Osteocyte (in vitro differentiated cells): Measurements from ENCODE around the gene SLX4IP. TPM values are rescaled to one million over a fixed set of nuclear protein-coding genes. Genes with fewer than 3 reads are reported as not detected.

Source experiments
- DNase-seq: peaks from one replicate; pipeline ENCODE4 v3.0.0; 2021; ENCODE audit warnings: mixed read lengths; ENCODE audit not compliant: unreplicated experiment; ENCODE audit errors: extremely low spot score
- H3K27ac Mint-ChIP-seq: one replicate; pipeline ENCODE4 v1.8.0; 2021; ENCODE audit warnings: mild to moderate bottlenecking, mixed read lengths; ENCODE audit not compliant: unreplicated experiment
- H3K27me3 Mint-ChIP-seq: one replicate; pipeline ENCODE4 v1.8.0; 2021; ENCODE audit warnings: mixed read lengths; ENCODE audit not compliant: unreplicated experiment
- H3K36me3 Mint-ChIP-seq: one replicate; pipeline ENCODE4 v1.8.0; 2021; ENCODE audit warnings: mixed read lengths; ENCODE audit not compliant: unreplicated experiment
- H3K4me1 Mint-ChIP-seq: one replicate; pipeline ENCODE4 v1.8.0; 2021; ENCODE audit warnings: mixed read lengths; ENCODE audit not compliant: unreplicated experiment
- H3K4me3 Mint-ChIP-seq: one replicate; pipeline ENCODE4 v1.8.0; 2021; ENCODE audit warnings: mild to moderate bottlenecking, moderate library complexity, mixed read lengths; ENCODE audit not compliant: unreplicated experiment
- H3K9me3 Mint-ChIP-seq: one replicate; pipeline ENCODE4 v1.8.0; 2021; ENCODE audit warnings: mixed read lengths; ENCODE audit not compliant: unreplicated experiment
- CTCF ChIP-seq: fragments of 200-600 bp; sonication (generic); IDR thresholded peaks from 2 replicates; pipeline ENCODE4 v1.5.0; 2021; ENCODE audit warnings: antibody characterized with exemption, mild to moderate bottlenecking, moderate library complexity
- microRNA-seq: library from miRNA; unstranded; fragments of <30 nt; microRNA quantifications from one replicate; pipeline ENCODE4 v1.1.0, GENCODE V29; 2020; ENCODE audit not compliant: unreplicated experiment
- total RNA-seq: library from RNA; stranded (reverse); gene quantifications from 2 replicates; pipeline ENCODE4 v1.2.1, GENCODE V29; 2021

The SLX4IP gene
- total RNA-seq, 1 donor from 2014 or later, result 5.4 TPM

- peaks cover 3% of the 10 kb centered on the region for H3K9me3 Mint-ChIP-seq
- H3K4me1 Mint-ChIP-seq, result peaks cover 30% of the 10 kb centered on the region
- peak overlapping the region; percentile 78 for H3K4me3 Mint-ChIP-seq
- no peaks in the 10 kb centered on the region for H3K27me3 Mint-ChIP-seq
- DNase-seq, result peak; percentile 46
- peaks cover 22% of the 10 kb centered on the region for H3K36me3 Mint-ChIP-seq
- TF ChIP-seq CTCF, result no peak
- H3K27ac Mint-ChIP-seq, result peak overlapping the region; percentile 84
These were observed 240.3 kb downstream of the SLX4IP start for GRCh38 chr20:10675450-10675848.

GRCh38 chr20:10676518-10676917 is 241.4 kb downstream of the SLX4IP start:
- DNase-seq, result no peak
- Mint-ChIP-seq H3K9me3 (peaks cover 3% of the 10 kb centered on the region), H3K27ac (no peak overlapping the region), H3K4me3 (no peak overlapping the region), H3K36me3 (peaks cover 12% of the 10 kb centered on the region), H3K27me3 (no peaks in the 10 kb centered on the region), H3K4me1 (peaks cover 31% of the 10 kb centered on the region)
- no peak for TF ChIP-seq CTCF

Small RNAs within 50 kb of the gene (microRNA-seq; reads per million reads assigned to microRNA genes)
- not detected for gene MIR6870

Other genes with a start within 250 kb of the SLX4IP start
- 0.81 and 1.6 TPM in 2 replicates for gene SNAP25, start 216.5 kb upstream of the SLX4IP start, total RNA-seq
- gene MKKS, start 1.1 kb upstream of the SLX4IP start, total RNA-seq, result 13.0 and 14.7 TPM in 2 replicates
- gene JAG1, start 238.7 kb downstream of the SLX4IP start, total RNA-seq, result 246 and 254 TPM in 2 replicates